Right lobe of liver (tissue), 6 donors: ENCODE measurements around the gene MAGED1. TPM values are rescaled to one million over a fixed set of nuclear protein-coding genes. Genes with fewer than 3 reads are reported as not detected.
"Not testable (repeated sequence)": the region's sequence is repeated elsewhere in the genome, so short reads cannot be mapped to it uniquely, and the experiment has no call there.

Source experiments
- ATAC-seq, 4 donors: fragments of 200-7000 bp; cut with Tn5 transposase; one replicate each; pipeline ENCODE4 v1.9.1; 2020; ENCODE audit warnings: mild to moderate bottlenecking in 4 of 4, moderate library complexity in 4 of 4
- DNase-seq, 3 donors: peaks; one replicate each; pipeline ENCODE4 v3.0.0-alpha.2; 2020
- H3K27ac ChIP-seq, 3 donors: fragments of 200-600 bp; one replicate each; pipeline ENCODE4 v1.8.0; 2022
- H3K27me3 ChIP-seq, 2 donors: fragments of 200-600 bp; one replicate each; pipeline ENCODE4 v1.8.0; 2022
- H3K36me3 ChIP-seq, 4 donors: fragments of 200-600 bp; sonication (generic) in 1 of 4; one replicate each; pipeline versions ENCODE4 v1.5.1 to v1.8.0; 2017 to 2022; ENCODE audit warnings: control low read depth in 1 of 4
- H3K4me1 ChIP-seq, 4 donors: fragments of 200-600 bp; sonication (generic) in 1 of 4; one replicate each; pipeline versions ENCODE4 v1.5.1 to v1.8.0; 2017 to 2022; ENCODE audit warnings: control low read depth in 1 of 4
- H3K4me3 ChIP-seq, 3 donors: fragments of 200-600 bp; one replicate each; pipeline ENCODE4 v1.8.0; 2022
- H3K9me3 ChIP-seq, 4 donors: fragments of 200-600 bp; sonication (generic) in 1 of 4; one replicate each; pipeline versions ENCODE4 v1.5.1 to v1.8.0; 2017 to 2022; ENCODE audit warnings: control low read depth in 1 of 4
- CTCF ChIP-seq, 4 donors: fragments of 200-600 bp in 3 of 4; fragments of 450-650 bp in 1 of 4; IDR thresholded peaks; one replicate each; pipeline versions ENCODE4 v1.5.1 to v1.8.0; 2016 to 2022; ENCODE audit warnings: antibody characterized with exemption in 4 of 4, mild to moderate bottlenecking in 2 of 4
- POLR2A ChIP-seq: fragments of 450-650 bp; IDR thresholded peaks from one replicate; pipeline ENCODE4 v1.6.1; 2017; ENCODE audit warnings: antibody characterized with exemption, mild to moderate bottlenecking
- WGBS: methylation state at CpG from one replicate; pipeline ENCODE4 v1.1.6; 2018; ENCODE audit warnings: low coverage, low lambda C conversion rate; ENCODE audit not compliant: insufficient coverage; ENCODE audit errors: missing lambda C conversion rate; 5-methylcytosine and 5-hydroxymethylcytosine counted together
- intact Hi-C, 2 donors: fragments of 100-400 bp; cut with DNase I; formaldehyde crosslinking; loops; one replicate each; pipeline versions ENCODE4 v1.11.2 to v1.14.1; 2022
- total RNA-seq, 6 experiments: library from RNA; depleted of rRNA in 2 of 6; stranded (reverse); fragments of >200 nt in 2 of 6; fragmentation: NEBNext Ultra II Directional in 3 of 6; extraction: Animal tissue kit (Norgen Biotek cat#: 25700) in 3 of 6; gene quantifications; one replicate each; pipeline versions ENCODE4 v1.1.0 to v1.2.4, GENCODE V29; 2016 to 2023
- donor health status: DM: no; HTN: yes; CAD: no.
- donor health status: DM: no; HTN: no; CAD: no.
- donor health status: DM: no; HTN: no; CAD: no.
- donor health status: DM: no; HTN: yes; CAD: no.
- donor health status: DM: no; HTN: yes; CAD: no.

MAGED1 gene
- total RNA-seq, 6 experiments from 2014 or later, result 54.7 to 98.7 (median 69.9) TPM

GRCh38 chrX:51896626-51897025 lies 3.2 kb downstream of the MAGED1 start:
- WGBS, result 56% methylated on average over 2 of the region's 12 CpGs

GRCh38 chrX:51899741-51900140 lies 6.3 kb downstream of the MAGED1 start:
- no peaks in the 10 kb centered on the region for H3K27me3 ChIP-seq
- peaks cover 0 to 42% (median 7%) of the 10 kb centered on the region in 4 donors for H3K36me3 ChIP-seq
- no peak overlapping the region for H3K4me3 ChIP-seq
- no peaks in the 10 kb centered on the region for H3K4me1 ChIP-seq
- TF ChIP-seq POLR2A, result no peak
- TF ChIP-seq CTCF (IDR thresholded peaks at IDR 0.05), result no peak
- ATAC-seq (no peak), DNase-seq (no peak)
- H3K9me3 ChIP-seq, result no peaks in the 10 kb centered on the region
- H3K27ac ChIP-seq, result no peak overlapping the region
- intact Hi-C loops, result no loop called here
- whole genome bisulfite sequencing, result 58% methylated on average over 2 of the region's 2 CpGs

More at GRCh38 chrX:51896626-51897025, 3.2 kb downstream of the MAGED1 start:
- Histone ChIP-seq H3K27ac (no peak overlapping the region), H3K27me3 (no peaks in the 10 kb centered on the region), H3K36me3 (peaks cover 0 to 40% (median 6%) of the 10 kb centered on the region in 4 donors), H3K4me3 (no peak overlapping the region), H3K9me3 (no peaks in the 10 kb centered on the region), H3K4me1 (no peaks in the 10 kb centered on the region)
- DNase-seq, result no peak
- intact Hi-C loops, result no loop called here
- TF ChIP-seq POLR2A (no peak), CTCF (IDR thresholded peaks at IDR 0.05) (no peak)
- no peak for ATAC-seq

GRCh38 chrX:51902510-51903050 lies 9.2 kb downstream of the MAGED1 start:
- Histone ChIP-seq H3K4me1 (no peaks in the 10 kb centered on the region), H3K27ac (no peak overlapping the region), H3K9me3 (no peaks in the 10 kb centered on the region), H3K27me3 (no peaks in the 10 kb centered on the region), H3K4me3 (no peak overlapping the region), H3K36me3 (peaks cover 0 to 38% (median 7%) of the 10 kb centered on the region in 4 donors)
- intact Hi-C loops, result no loop called here
- 87% methylated on average over 3 of the region's 5 CpGs for WGBS
- DNase-seq (no peak), ATAC-seq (peak in 1 of 4 donors; percentile 9)
- TF ChIP-seq CTCF (IDR thresholded peaks at IDR 0.05), result no peak
- TF ChIP-seq POLR2A, result no peak

GRCh38 chrX:51905152-51905551 lies 11.7 kb downstream of the MAGED1 start:
- DNase-seq, intact Hi-C loops: not testable (repeated sequence)
- 61% methylated on average over 2 of the region's 3 CpGs for WGBS

GRCh38 chrX:51905711-51906110 lies 12.3 kb downstream of the MAGED1 start:
- intact Hi-C loops, result no loop called here
- Histone ChIP-seq H3K36me3 (peaks cover 0 to 11% (median 2%) of the 10 kb centered on the region in 4 donors), H3K9me3 (no peaks in the 10 kb centered on the region), H3K27me3 (no peaks in the 10 kb centered on the region), H3K4me3 (no peak overlapping the region), H3K4me1 (no peaks in the 10 kb centered on the region), H3K27ac (no peak overlapping the region)
- ATAC-seq, result no peak
- TF ChIP-seq CTCF (IDR thresholded peaks at IDR 0.05), result no peak
- no peak for TF ChIP-seq POLR2A
- DNase-seq, result no peak
- WGBS, result 61% methylated on average over 3 of the region's 3 CpGs

More at GRCh38 chrX:51905152-51905551, 11.7 kb downstream of the MAGED1 start:
- H3K27me3 ChIP-seq, H3K9me3 ChIP-seq, H3K4me3 ChIP-seq, H3K27ac ChIP-seq, ATAC-seq, H3K4me1 ChIP-seq: not testable (repeated sequence)
- peaks cover 0 to 16% (median 4%) of the 10 kb centered on the region in 4 donors for H3K36me3 ChIP-seq
